GM12872 (cell line): ENCODE measurements around the gene MBD4.

ENCODE experiments used
- TF ChIP-seq, protein P1 (sequence below): IDR thresholded peaks from 3 replicates; pipeline ENCODE4 v1.5.1; 2011; ENCODE audit warnings: low read depth, mild to moderate bottlenecking, low read length, moderate library complexity; ENCODE audit not compliant: insufficient read depth

The MBD4 gene

DNA sequence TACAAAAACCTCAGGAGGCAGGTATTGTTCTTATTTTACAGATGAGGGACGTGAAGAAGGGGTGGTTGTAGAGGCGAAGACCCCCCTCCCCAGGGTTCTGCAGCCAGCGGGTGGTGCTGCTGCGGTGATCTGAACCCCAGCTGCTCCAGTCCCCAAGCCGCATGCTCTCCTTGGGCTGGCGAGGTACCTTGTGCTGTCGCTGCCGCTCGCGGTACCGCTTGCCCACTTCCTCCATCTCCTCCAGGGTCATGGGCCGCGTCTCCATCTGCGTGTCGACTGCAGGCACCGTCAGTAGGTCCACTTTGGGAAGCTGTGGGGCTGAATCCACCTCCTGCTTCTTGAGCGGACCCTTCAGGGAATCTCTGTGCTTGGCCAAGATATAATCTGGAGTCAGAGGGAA, 28.8 kb downstream of the MBD4 start:
- TF ChIP-seq, protein P1, sequence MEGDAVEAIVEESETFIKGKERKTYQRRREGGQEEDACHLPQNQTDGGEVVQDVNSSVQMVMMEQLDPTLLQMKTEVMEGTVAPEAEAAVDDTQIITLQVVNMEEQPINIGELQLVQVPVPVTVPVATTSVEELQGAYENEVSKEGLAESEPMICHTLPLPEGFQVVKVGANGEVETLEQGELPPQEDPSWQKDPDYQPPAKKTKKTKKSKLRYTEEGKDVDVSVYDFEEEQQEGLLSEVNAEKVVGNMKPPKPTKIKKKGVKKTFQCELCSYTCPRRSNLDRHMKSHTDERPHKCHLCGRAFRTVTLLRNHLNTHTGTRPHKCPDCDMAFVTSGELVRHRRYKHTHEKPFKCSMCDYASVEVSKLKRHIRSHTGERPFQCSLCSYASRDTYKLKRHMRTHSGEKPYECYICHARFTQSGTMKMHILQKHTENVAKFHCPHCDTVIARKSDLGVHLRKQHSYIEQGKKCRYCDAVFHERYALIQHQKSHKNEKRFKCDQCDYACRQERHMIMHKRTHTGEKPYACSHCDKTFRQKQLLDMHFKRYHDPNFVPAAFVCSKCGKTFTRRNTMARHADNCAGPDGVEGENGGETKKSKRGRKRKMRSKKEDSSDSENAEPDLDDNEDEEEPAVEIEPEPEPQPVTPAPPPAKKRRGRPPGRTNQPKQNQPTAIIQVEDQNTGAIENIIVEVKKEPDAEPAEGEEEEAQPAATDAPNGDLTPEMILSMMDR = no peak

DNA sequence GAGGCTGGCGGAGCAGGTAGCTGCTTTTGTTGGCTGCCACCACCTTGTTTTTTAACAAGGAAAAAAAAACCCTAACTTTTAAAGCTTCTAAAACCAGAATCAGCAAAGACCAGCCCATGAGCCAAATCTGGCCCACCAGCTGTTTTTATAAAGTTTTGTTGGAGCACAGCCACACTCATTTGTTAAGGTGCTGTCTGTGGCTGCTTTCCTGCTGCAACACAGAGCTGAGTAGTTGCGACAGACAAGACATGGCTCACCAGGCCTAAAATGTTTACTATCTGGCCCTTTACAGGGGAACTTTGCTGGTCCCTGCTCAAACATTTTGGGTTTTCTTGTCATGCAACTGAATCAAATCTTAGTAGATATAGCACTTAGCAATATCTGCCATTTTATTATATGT, 30.2 kb downstream of the MBD4 start:
- TF ChIP-seq, protein P1 = no peak

DNA sequence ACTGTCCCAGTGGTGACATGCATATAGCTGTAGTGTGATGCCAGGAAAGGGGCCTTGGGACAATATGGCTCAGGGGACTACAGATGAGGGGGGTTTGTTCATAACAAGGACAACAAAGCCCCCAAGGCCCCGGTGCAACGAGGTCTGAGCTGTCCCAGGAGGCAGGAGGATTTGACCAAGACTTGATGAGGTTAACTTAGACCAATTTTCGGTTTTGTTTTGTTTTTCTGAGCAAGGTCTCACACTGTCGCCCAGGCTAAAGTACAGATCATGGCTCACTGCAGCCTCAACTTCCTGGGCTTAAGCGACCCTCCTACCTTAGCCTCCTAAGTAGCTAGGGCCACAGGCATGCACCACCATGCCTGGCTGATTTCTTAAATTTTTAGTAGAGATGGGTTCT, 35.1 kb downstream of the MBD4 start:
- TF ChIP-seq, protein P1 = no peak

DNA sequence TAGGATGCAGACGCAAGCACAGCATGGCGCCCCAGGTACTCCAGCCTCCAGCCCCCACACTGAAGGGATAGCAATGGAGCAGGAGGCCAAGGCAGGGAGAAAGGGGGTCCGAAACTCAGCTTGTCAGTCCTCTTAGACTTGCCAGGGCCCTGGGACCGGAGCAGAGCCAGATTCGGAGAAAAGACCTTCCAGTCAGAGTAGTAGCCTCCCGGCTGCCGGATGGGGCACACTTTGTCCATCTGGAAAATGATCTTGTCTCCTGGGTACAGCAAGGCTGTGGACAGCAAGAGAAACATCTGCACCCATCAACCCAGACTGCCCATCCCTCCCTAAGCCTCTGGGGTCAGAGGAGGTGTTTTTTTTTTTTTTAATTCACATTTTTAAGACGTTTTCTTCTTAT, 35.6 kb downstream of the MBD4 start:
- TF ChIP-seq, protein P1 = no peak

DNA sequence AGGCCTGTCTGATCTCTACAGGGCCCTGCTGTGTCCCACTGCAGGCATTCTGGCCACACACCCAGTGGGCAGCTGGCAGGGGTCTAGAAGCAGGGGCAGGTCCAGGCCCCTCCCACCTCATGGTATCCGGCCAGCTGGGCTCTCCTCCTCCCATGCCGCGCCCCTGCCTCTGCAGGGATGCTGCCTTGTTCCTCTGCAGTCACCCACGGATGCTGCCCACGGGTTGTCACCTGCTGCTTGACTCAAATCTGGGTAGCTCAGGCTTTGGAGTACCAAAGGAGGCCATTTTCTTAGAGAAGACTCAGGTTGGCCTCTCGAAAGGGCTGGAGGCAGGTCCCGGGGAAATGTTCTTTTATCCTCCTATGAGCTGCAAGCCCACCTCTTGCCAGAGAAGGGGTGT, 36.3 kb downstream of the MBD4 start:
- TF ChIP-seq, protein P1 = no peak

DNA sequence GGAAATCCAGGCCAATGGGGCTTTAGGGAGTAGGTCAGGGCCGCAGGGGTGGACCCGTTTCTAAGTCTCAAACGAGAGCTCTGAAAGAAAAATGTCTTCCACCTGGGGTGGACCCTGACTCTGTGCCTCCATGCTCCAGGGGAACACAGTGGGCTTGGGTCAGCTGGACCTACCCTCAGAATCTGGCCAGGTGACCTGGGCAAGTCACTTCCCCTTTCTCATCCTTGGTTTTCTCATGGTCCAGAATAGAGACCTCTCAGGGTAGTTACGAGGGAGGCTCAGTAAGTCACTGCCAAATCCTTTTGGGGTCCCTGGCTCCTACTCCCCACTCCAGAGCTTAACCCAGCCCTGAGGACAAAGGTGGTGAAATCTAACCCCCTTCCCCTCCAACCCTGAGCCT, 37.1 kb downstream of the MBD4 start:
- TF ChIP-seq, protein P1 = no peak

DNA sequence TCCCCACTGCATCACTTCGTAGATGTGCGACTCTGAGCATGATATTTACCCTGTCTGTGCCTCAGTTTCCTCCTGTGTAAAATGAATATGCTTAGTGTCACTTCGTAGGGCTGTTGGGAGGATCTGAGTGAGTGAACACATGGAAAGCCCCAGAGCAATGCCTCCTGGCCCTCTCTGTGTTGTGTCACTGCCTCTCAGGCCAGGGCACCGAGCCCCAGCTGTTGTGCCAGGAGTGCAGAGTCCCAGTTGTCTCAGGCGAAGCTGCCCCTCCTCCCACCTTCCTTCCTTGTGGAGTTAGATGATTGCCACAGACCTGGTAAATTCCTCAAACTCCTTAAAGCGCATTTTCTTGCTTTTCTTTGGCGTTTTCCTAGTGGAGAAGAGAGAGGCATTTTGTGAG, 37.5 kb downstream of the MBD4 start:
- TF ChIP-seq, protein P1 = no peak

DNA sequence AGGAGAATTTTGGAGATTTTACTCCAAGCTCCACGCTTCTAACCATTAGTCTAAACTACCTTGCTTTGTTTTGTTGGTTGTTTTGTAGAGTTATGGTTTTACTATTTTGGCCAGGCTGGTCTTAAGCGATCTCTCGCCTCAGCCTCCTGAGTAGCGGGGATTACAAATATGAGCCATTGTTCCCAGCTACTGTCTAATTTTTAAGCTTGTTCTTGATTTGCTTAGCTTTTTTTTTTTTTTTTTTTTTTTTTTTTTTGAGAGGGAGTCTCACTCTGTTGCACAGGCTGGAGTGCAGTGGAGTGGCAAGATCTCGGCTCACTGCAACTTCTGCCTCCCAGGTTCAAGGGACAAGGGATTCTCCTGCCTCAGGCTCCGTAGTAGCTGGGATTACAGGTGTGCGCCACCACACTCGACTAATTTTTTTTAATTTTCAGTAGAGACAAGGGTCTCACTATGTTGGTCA, 39.8 kb downstream of the MBD4 start:
- TF ChIP-seq, protein P1 = no peak
